Mesenteric fat pad (tissue), 1 donor: ENCODE data around the gene RNU2-1. TPM values are rescaled to one million over a fixed set of nuclear protein-coding genes. Genes with fewer than 3 reads are reported as not detected.
A peak's percentile ranks its signal among the peaks of the same experiment; 100 is the strongest.
"Not testable (repeated sequence)": the region's sequence is repeated elsewhere in the genome, so short reads cannot be mapped to it uniquely, and the experiment has no call there.

Experiments
- DNase-seq: peaks from one replicate; pipeline ENCODE4 v3.0.0-alpha.2; 2020; ENCODE audit warnings: low spot score
- total RNA-seq: library from RNA; stranded (reverse); fragmentation: NEBNext Ultra II Directional; extraction: Animal tissue kit (Norgen Biotek cat#: 25700); gene quantifications from one replicate; pipeline ENCODE4 v1.2.1, GENCODE V29; 2021
- donor health status: DM: yes; HTN: yes; CAD: no.

RNU2-1 gene
- total RNA-seq, 1 donor from 2014 or later, result 7,388 TPM

DNA sequence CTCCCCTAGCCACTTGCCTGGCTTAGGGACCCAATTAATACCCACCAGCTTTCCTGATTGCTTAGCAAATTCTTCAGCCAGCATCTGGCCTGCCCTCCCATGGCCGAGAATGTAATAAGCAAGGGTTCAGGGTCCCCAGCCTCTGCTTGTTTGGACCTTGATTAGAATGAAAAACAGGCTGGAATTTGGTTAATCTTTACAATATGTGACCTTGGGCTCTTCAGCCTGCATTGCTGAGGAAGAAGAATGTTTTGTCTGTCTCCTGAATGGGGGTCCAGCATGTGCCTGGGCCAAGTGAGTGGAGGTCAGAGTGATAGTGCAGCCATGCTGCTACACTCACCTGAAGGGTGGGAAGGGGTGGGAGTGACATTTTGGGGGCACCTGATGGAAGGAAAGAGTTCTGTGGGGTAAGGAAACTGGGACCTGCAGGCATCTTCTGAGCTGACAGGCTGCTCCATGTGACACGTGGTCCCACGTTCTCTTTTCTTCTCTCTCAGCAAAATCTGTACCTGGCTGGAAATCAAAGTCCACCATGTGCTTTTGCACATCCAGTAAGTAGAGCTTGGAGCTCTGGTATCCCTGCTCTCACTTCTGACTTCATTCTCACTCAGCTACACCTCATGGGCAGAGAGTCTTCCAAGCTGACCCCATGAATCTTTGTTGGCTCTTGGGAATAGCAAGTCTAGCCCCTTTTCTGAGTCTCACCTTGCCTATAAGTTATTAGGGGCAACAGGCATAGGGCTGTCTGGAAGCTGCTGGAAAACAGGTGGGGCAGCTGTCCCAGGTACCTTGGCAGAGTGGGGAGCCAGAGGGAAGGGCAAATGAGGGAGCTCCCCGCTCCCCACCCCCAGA, 16.8 kb downstream of the RNU2-1 start:
- DNase-seq, result peak; percentile 30

DNA sequence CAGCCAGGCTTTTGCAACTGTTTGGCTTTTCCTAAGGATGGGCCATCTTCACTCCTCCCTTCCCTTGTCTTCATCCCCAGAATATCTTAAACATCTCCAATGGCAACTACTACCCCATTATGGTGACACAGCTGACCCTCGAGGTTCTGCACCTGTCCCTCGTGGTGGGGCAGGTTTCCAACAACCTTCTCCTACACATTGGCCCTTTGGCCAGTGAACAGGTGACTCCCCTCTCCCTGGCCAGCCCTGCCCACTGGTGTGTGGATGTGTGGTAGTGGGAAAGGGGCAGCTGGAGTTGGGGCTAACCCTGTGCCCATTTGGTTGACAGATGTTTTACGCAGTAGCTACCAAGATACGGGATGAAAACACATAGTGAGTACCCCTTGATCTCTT, 17.4 kb downstream of the RNU2-1 start:
- peak; percentile 60 for DNase-seq

DNA sequence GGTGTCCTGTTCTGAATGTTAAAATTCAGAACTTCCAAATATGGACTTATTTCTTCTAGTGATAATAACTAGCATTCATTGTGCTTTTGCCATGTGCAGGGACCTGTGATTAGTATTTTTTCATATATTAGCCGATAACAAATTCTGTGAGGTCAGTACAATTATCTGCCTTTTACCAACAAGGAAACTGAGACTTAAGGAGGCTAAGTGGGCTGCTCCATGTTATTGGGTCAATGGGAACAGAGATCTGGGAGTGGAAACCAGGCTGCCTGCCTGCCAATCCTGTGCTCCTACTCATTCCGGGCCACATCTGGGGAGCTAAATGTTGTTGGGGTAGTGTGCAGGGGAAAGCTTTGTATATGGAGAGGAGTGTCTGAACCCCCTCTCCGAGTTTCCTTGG, 18.4 kb downstream of the RNU2-1 start:
- peak; percentile 45 for DNase-seq

- DNase-seq, result no peak
Observed at GRCh38 chr17:43213545-43213944, 20.2 kb downstream of the RNU2-1 start.

DNA sequence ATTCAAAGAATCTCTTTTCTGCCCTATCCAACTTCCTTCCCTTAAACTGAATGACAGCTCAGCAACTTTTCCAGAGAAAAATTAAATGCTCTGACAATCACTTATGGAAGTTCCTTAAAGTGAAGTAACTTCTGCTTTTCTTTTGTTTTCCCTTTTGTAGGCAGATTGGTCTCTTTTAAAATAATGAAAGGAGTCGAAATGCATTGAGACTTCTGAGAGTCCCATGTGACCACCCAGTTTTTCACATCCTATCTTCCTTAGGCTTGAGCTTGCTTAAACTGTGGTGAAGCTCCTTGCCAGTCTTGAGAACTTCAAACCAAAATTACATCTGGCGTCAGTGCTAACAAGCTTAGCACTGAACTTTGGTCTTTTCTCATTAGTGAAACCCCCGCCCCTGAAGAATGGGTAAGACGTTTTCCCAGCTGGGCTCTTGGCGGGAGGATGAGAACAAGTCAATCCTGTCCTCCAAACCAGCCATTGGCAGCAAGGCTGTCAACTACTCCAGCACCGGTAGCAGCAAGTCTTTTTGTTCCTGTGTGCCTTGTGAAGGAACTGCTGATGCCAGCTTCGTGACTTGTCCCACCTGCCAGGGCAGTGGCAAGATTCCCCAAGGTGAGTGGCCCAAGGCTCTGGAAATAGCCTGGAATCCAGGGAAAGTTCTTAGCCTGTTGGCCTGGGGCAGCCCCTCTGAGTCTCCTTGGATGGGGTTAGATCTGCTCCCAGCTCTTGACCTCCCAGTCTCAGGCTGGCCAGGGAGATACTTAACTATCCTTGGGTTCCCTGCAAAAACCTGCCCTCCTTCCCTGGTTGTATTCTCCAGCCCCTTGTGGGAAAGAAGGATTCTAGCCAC, 20.9 kb downstream of the RNU2-1 start:
- DNase-seq, result no peak

DNA sequence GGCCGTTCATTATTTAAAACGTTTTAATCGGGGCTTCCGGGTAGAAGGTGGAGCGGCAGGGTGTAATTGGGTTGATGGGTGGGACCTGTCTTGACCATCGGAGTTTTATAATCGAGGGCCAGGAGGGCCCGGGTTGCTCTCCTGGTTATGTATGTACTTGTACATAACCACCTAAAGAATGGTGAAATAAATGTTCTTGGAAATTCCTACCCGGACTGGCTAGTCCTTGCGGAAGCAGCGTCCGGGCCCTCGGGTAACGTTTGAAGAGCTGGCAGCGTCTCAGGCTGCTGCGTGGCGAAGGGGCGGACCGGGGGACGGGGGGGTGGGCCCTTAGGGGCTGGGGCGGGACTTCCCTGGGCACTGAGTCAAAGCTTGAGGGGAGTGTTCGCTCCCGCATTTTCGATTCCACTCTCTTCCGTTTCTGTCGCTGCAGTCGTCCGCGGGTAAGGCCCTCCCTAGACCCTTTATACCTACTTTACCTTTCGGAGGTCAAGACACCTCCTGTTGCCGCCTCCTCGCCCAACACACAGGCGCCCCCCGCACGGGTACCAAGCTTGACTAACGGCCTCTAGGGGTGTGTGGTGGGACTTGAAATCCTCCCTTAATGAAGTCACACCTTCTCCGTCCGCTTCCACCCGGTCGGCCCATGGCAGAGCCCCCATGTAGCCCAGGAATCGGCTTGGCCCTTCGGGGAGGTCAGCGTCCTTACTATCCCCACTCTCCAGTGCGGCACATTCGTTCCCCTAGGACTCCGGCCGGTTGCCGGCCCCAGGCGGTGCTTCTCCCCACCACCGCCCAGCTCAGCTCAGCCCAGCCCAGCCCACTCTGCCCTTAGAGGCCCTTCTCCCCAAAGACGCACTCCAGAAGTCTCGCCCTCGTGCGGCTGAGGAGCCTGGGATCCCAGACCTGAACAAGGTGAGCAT, 22.0 kb downstream of the RNU2-1 start, which contains the start of gene TMEM106A:
TSS of gene TMEM106A (plus strand) at position 396 of the 923 bp plus-strand sequence. CDS start 1,167 bp downstream, outside the sequence.
- peak; percentile 93 for DNase-seq

DNA sequence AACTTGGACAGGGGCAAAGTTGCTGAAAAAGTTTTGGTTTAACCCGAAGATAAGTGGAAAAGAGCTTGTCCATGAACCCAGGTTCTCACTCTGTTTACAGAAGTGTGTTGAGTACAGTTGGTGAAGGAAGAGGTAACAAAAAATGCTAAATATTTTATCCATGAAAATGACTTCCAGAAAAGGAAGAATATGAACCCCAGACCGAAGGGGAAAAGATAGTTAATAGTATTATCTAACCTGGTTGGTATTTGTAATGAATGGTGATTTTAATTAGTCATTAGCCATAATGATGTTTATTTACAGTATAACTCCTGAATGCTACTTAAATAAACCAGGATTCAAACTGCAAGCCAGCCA, 22.7 kb downstream of the RNU2-1 start:
- no peak for DNase-seq

DNA sequence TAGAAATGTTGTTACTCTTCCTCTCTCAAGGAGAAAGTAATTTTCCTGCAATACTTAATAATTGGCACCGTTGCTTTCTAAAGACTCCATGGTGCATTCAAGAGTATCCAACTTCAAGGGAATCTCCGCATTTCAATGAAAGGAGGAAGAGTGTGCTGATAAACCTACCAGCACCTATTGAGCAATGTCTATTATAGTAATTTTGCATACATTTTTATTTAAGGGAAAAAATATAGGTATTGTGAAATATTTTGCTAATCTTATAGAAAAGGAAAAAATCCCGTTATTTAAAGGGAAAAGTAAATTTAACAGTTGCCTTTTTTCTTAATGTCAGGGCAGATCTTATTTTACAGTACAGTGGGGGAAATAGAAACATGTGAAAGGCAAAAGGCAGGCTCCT, 23.2 kb downstream of the RNU2-1 start:
- DNase-seq, result no peak

GRCh38 chr17:43203013-43203412, 30.8 kb downstream of the RNU2-1 start:
- DNase-seq, result not testable (repeated sequence)

DNA sequence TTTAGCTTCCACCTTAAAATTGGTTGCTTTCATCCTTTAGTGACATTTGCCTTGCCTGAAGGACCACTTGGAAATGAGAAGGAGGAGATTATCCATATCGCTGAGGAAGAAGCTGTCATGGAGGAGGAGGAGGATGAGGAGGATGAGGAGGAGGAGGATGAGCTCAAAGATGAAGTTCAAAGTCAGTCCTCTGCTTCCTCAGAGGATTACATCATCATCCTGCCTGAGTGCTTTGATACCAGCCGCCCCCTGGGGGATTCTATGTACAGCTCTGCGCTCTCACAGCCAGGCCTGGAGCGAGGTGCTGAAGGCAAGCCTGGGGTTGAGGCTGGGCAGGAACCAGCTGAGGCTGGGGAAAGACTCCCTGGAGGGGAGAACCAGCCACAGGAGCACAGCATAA, 33.6 kb downstream of the RNU2-1 start:
- DNase-seq, result no peak

DNA sequence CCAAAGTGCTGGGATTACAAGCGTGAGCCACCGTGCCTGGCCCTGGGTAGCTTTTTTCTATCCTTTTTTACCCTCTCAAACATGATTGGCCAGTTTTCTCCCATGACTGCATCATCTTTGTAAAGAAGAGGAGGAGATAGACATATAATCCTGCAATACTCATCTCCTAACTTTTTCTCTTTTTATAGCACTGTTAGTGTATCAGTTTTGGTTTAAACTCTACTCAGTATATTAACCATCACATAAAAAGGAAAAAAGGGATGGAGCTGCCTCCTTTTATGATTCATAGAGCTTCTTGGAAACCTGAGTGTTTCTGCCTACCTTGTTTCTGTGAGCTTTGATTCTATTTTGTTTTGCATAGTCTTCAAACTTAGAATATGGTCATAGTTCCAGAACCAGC, 34.1 kb downstream of the RNU2-1 start:
- no peak for DNase-seq

- no peak for DNase-seq
Observed at GRCh38 chr17:43193251-43193650, 40.5 kb downstream of the RNU2-1 start.

DNA sequence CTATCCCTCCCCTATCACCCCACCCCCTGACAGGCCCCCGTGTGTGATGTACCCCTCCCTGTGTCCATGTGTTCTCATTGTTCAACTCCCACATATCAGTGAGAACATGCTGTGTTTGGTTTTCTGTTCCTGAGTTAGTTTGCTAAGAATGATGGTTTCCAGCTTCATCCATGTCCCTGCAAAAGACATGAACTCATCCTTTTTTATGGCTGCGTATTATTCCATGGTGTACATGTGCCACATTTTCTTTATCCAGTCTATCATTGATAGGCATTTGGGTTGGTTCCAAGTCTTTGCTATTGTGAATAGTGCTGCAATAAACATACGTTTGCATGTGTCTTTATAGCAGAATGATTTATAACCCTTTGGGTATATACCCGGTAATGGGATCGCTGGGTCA, 47.1 kb downstream of the RNU2-1 start:
- not testable (repeated sequence) for DNase-seq

GRCh38 chr17:43183921-43184320, 49.9 kb downstream of the RNU2-1 start:
- DNase-seq, result no peak

Other genes with a start within 250 kb of the RNU2-1 start
- gene RPL27, start 235.6 kb downstream of the RNU2-1 start, total RNA-seq, result 838 TPM
- gene IFI35, start 227.2 kb downstream of the RNU2-1 start, total RNA-seq, result 33.5 TPM
- 315 TPM for gene VAT1, start 211.6 kb downstream of the RNU2-1 start, total RNA-seq
- gene RND2, start 208.7 kb downstream of the RNU2-1 start, total RNA-seq, result 0.45 TPM
- 3.4 TPM for gene BRCA1, start 108.6 kb downstream of the RNU2-1 start, total RNA-seq
- 57.1 TPM for gene NBR1, start 62.8 kb downstream of the RNU2-1 start, total RNA-seq
- 25.4 TPM for gene TMEM106A, start 22.1 kb downstream of the RNU2-1 start, total RNA-seq
- not detected for gene CCDC200, start 5.4 kb downstream of the RNU2-1 start, total RNA-seq
- 18.0 TPM for gene ARL4D, start 165.0 kb upstream of the RNU2-1 start, total RNA-seq
- gene DHX8, start 250.0 kb upstream of the RNU2-1 start, total RNA-seq, result 37.0 TPM